ENCODE data around the gene MIF4GD. TPM values are rescaled to one million over a fixed set of nuclear protein-coding genes. Genes with fewer than 3 reads are reported as not detected.
"Not testable (repeated sequence)": the region's sequence is repeated elsewhere in the genome, so short reads cannot be mapped to it uniquely, and the experiment has no call there.

MIF4GD gene
- total RNA-seq, 1 donor from 2014 or later = 55.2 TPM

- no peak overlapping the region for H3K4me3 Mint-ChIP-seq
- ATAC-seq (ENCODE audit: low read depth) (no peak), DNase-seq (no peak)
- CTCF ChIA-PET = no interaction called here
- H3K4me1 Mint-ChIP-seq = peaks cover 46% of the 10 kb centered on the region
- peaks cover 4% of the 10 kb centered on the region for H3K36me3 Mint-ChIP-seq (ENCODE audit: low read depth)
- H3K27ac Mint-ChIP-seq = peak overlapping the region; percentile 50
- no peak for TF ChIP-seq CTCF (IDR thresholded peaks at IDR 0.05)
- intact Hi-C loops (cut with micrococcal nuclease) = no loop called here
- H3K27me3 Mint-ChIP-seq = no peaks in the 10 kb centered on the region
- no peaks in the 10 kb centered on the region for H3K9me3 Mint-ChIP-seq
- POLR2A ChIA-PET = interaction anchor here (1.1 to 17.5 kb wide), 2 partner anchors 17 to 105 kb away, joined by 4 to 1048 read pairs; partner anchors contain the start of gene GRB2
Observed at GRCh38 chr17:75300280-75300679, 29.2 kb upstream of the MIF4GD start.

- DNase-seq = peak; percentile 46
- ChIA-PET POLR2A (interaction anchor here (0.5 to 17.5 kb wide), 28 partner anchors 10 to 1233 kb away, joined by 3 to 1048 read pairs (median 4); partner anchors contain the start of genes GGA3, GRB2, MIF4GD and MRPS7), CTCF (interaction anchor here (0.8 to 4.1 kb wide), 6 partner anchors 16 to 110 kb away, joined by 3 to 54 read pairs (median 4); partner anchors contain the start of genes GRB2 and MIF4GD)
- Mint-ChIP-seq H3K9me3 (no peaks in the 10 kb centered on the region), H3K27ac (peak overlapping the region; percentile 100), H3K4me3 (peak overlapping the region; percentile 76), H3K36me3 (ENCODE audit: low read depth) (no peaks in the 10 kb centered on the region), H3K27me3 (no peaks in the 10 kb centered on the region), H3K4me1 (peaks cover 77% of the 10 kb centered on the region)
- intact Hi-C loops (cut with micrococcal nuclease) = loop anchor here (1.0 to 10.0 kb wide), 3 partner anchors 34 to 969 kb away; partner anchors contain the start of genes GGA3, MRPS7, UBALD2 and UNK
- peak; percentile 64 for ATAC-seq (ENCODE audit: low read depth)
- no peak for TF ChIP-seq CTCF (IDR thresholded peaks at IDR 0.05)
Observed at GRCh38 chr17:75295201-75296158, 24.4 kb upstream of the MIF4GD start.

- CTCF ChIA-PET = interaction anchor here (4.9 kb wide), 1 partner anchor 28 kb away, joined by 49 read pairs; no protein-coding TSS in a partner anchor
- intact Hi-C loops (cut with micrococcal nuclease) = loop anchor here (10.0 kb wide), 1 partner anchor 972 kb away; the partner anchor contains the start of gene UBALD2
- peaks cover 77% of the 10 kb centered on the region for H3K4me1 Mint-ChIP-seq
- POLR2A ChIA-PET = interaction anchor here (0.5 to 17.5 kb wide), 7 partner anchors 9 to 394 kb away, joined by 3 to 1048 read pairs (median 5); partner anchors contain the start of genes GRB2 and MIF4GD
- peaks cover 11% of the 10 kb centered on the region for H3K36me3 Mint-ChIP-seq (ENCODE audit: low read depth)
- not testable (repeated sequence) for ATAC-seq (ENCODE audit: low read depth); DNase-seq; H3K27me3 Mint-ChIP-seq; H3K4me3 Mint-ChIP-seq; H3K9me3 Mint-ChIP-seq
- H3K27ac Mint-ChIP-seq = peak overlapping the region; percentile 100
Observed at GRCh38 chr17:75292810-75293448, 21.9 kb upstream of the MIF4GD start.

GRCh38 chr17:75289832-75290337 lies 18.9 kb upstream of the MIF4GD start:
- intact Hi-C loops (cut with micrococcal nuclease) = loop anchor here (1.0 to 10.0 kb wide), 14 partner anchors 7 to 975 kb away; partner anchors contain the start of genes GGA3, GRB2, MIF4GD and MRPS7
- Mint-ChIP-seq H3K27ac (peak overlapping the region; percentile 100), H3K9me3 (no peaks in the 10 kb centered on the region), H3K4me1 (peaks cover 58% of the 10 kb centered on the region), H3K36me3 (ENCODE audit: low read depth) (peaks cover 32% of the 10 kb centered on the region), H3K4me3 (peak overlapping the region; percentile 94), H3K27me3 (no peaks in the 10 kb centered on the region)
- no peak for TF ChIP-seq CTCF (IDR thresholded peaks at IDR 0.05)
- ChIA-PET POLR2A (interaction anchor here (0.5 to 17.5 kb wide), 49 partner anchors 8 to 490 kb away, joined by 3 to 1048 read pairs (median 5); partner anchors contain the start of genes CDR2L, FDXR, GALK1 and GGA3), CTCF (interaction anchor here (0.6 to 4.9 kb wide), 26 partner anchors 8 to 464 kb away, joined by 3 to 49 read pairs (median 6); partner anchors contain the start of genes GGA3, GRB2, MIF4GD and MRPS7)
- DNase-seq = peak; percentile 39
- peak; percentile 25 for ATAC-seq (ENCODE audit: low read depth)

All from activated B cell treated with CpG ODN at 0.5 μM for 24 hours (primary cell).